H1 (cell line): ENCODE results near the gene WWC1. TPM values are rescaled to one million over a fixed set of nuclear protein-coding genes. Genes with fewer than 3 reads are reported as not detected.
A peak's percentile ranks its signal among the peaks of the same experiment; 100 is the strongest.

Source experiments
- CTCF ChIA-PET: fragments of 300-600 bp; sonication (Branson Sonifier 250); formaldehyde crosslinking; loops from one replicate; lab custom pipeline; 2021; ENCODE audit not compliant: partially characterized antibody; lab: Charles Lee
- POLR2A ChIA-PET: fragments of 300-600 bp; sonication (Branson Sonifier 250); formaldehyde crosslinking; loops from one replicate; lab custom pipeline; 2021; ENCODE audit warnings: inconsistent platforms; ENCODE audit not compliant: partially characterized antibody; lab: Charles Lee
- DNase-seq, 2 experiments: peaks; one replicate each; pipeline versions ENCODE4 v3.0.0 to v3.0.0-alpha.2; 2010 to 2022; ENCODE audit warnings: low spot score in 2 of 2, low read depth in 1 of 2, mixed read lengths in 1 of 2
- FAIRE-seq: peaks from 2 replicates; lab custom pipeline; 2011; peaks lifted over from hg19 to GRCh38; lab: Jason Lieb, UNC
- H2AFZ ChIP-seq: 2 replicates; pipeline ENCODE4 v1.8.1; 2012; ENCODE audit warnings: low read length, inconsistent platforms
- H2AK5ac ChIP-seq: 2 replicates; pipeline ENCODE4 v1.6.1; 2013; ENCODE audit warnings: low read depth, low read length
- H2BK120ac ChIP-seq: replicated peaks from 2 replicates; pipeline ENCODE3; 2013; ENCODE audit warnings: low read depth, low read length, inconsistent platforms
- H2BK12ac ChIP-seq: 2 replicates; pipeline ENCODE4 v1.6.1; 2013; ENCODE audit warnings: low read depth, low read length
- H2BK15ac ChIP-seq: 2 replicates; pipeline ENCODE4 v1.6.1; 2013; ENCODE audit warnings: low read length
- H2BK20ac ChIP-seq: 2 replicates; pipeline ENCODE4 v1.6.1; 2013; ENCODE audit warnings: low read length
- H2BK5ac ChIP-seq: 2 replicates; pipeline ENCODE4 v1.6.1; 2013; ENCODE audit warnings: low read depth, low read length
- H3K14ac ChIP-seq: 2 replicates; pipeline ENCODE4 v1.6.1; 2013; ENCODE audit warnings: inconsistent platforms; ENCODE audit not compliant: insufficient read length
- H3K18ac ChIP-seq: 2 replicates; pipeline ENCODE4 v1.6.1; 2013; ENCODE audit warnings: low read length; ENCODE audit errors: extremely low read depth
- H3K23ac ChIP-seq: 2 replicates; pipeline ENCODE4 v1.6.1; 2013; ENCODE audit warnings: inconsistent platforms; ENCODE audit not compliant: insufficient read length
- H3K23me2 ChIP-seq: 2 replicates; pipeline ENCODE4 v1.6.1; 2013; ENCODE audit warnings: low read depth, low read length
- H3K27ac ChIP-seq: 2 replicates; pipeline ENCODE4 v1.6.1; 2011; ENCODE audit warnings: low read depth, low read length, inconsistent platforms
- H3K27me3 ChIP-seq, 4 experiments: replicated peaks in 1 of 4; 1 replicate in 1 of 4; 2 replicates in 3 of 4; pipeline versions ENCODE4 v1.6.1 to v1.8.1; 2011 to 2013; ENCODE audit warnings: low read length in 3 of 4, mild to moderate bottlenecking in 3 of 4, inconsistent platforms in 2 of 4, mixed read lengths in 2 of 4, moderate library complexity in 1 of 4; ENCODE audit not compliant: control insufficient read depth in 3 of 4, insufficient read depth in 3 of 4; ENCODE audit errors: extremely low read depth in 1 of 4
- H3K36me3 ChIP-seq, 4 experiments: 2 replicates each; pipeline versions ENCODE4 v1.6.1 to v1.8.1; 2011 to 2013; ENCODE audit warnings: mild to moderate bottlenecking in 4 of 4, low read length in 3 of 4, moderate library complexity in 2 of 4, control low read depth in 1 of 4, inconsistent platforms in 1 of 4; ENCODE audit not compliant: insufficient read depth in 4 of 4, control insufficient read depth in 2 of 4
- H3K4ac ChIP-seq: replicated peaks from 2 replicates; pipeline ENCODE3; 2013; ENCODE audit warnings: low read length, low read depth, mixed read lengths, inconsistent platforms; ENCODE audit not compliant: insufficient read length
- H3K4me1 ChIP-seq, 4 experiments: replicated peaks in 1 of 4; 1 replicate in 1 of 4; 2 replicates in 3 of 4; pipeline versions ENCODE4 v1.6.1 to v1.8.1; 2011 to 2013; ENCODE audit warnings: low read length in 3 of 4, inconsistent platforms in 2 of 4, mixed read lengths in 1 of 4; ENCODE audit not compliant: insufficient read depth in 4 of 4, control insufficient read depth in 3 of 4
- H3K4me2 ChIP-seq, 2 experiments: 2 replicates each; pipeline versions ENCODE4 v1.6.1 to v1.8.1; 2011 to 2013; ENCODE audit warnings: low read depth in 2 of 2, low read length in 2 of 2, control low read depth in 1 of 2, inconsistent platforms in 1 of 2, mild to moderate bottlenecking in 1 of 2; ENCODE audit not compliant: insufficient read depth in 1 of 2
- H3K4me3 ChIP-seq, 4 experiments: fragments of 200-600, 300-600 bp in 1 of 4; sonication (generic), shearing (Covaris generic), sonication (Bioruptor Twin) in 1 of 4; 2 replicates each; pipeline versions ENCODE4 v1.5.1 to v1.8.1; 2011 to 2016; ENCODE audit warnings: low read length in 4 of 4, low read depth in 3 of 4, control low read depth in 2 of 4, inconsistent platforms in 2 of 4, mild to moderate bottlenecking in 2 of 4, mixed read lengths in 1 of 4, moderate library complexity in 1 of 4; ENCODE audit not compliant: insufficient read depth in 2 of 4; ENCODE audit errors: extremely low read depth in 1 of 4
- H3K56ac ChIP-seq: replicated peaks from 2 replicates; pipeline ENCODE3; 2013; ENCODE audit warnings: low read depth, mild to moderate bottlenecking, mixed read lengths, low read length, inconsistent platforms; ENCODE audit not compliant: insufficient read length
- H3K79me1 ChIP-seq: 2 replicates; pipeline ENCODE4 v1.6.1; 2013; ENCODE audit warnings: low read depth, low read length, control low read depth
- H3K79me2 ChIP-seq, 2 experiments: 2 replicates each; pipeline versions ENCODE4 v1.6.1 to v1.8.1; 2012 to 2013; ENCODE audit warnings: low read length in 2 of 2, mild to moderate bottlenecking in 2 of 2, inconsistent platforms in 1 of 2; ENCODE audit not compliant: insufficient read depth in 2 of 2, control insufficient read depth in 1 of 2
- H3K9ac ChIP-seq, 4 experiments: replicated peaks in 1 of 4; 1 replicate in 1 of 4; 2 replicates in 3 of 4; pipeline versions ENCODE4 v1.6.1 to v1.8.1; 2011 to 2013; ENCODE audit warnings: low read depth in 3 of 4, low read length in 3 of 4, control low read depth in 2 of 4, mild to moderate bottlenecking in 2 of 4, moderate library complexity in 2 of 4, inconsistent platforms in 1 of 4; ENCODE audit errors: extremely low read depth in 1 of 4
- H3K9me3 ChIP-seq, 2 experiments: 2 replicates each; pipeline versions ENCODE4 v1.6.1 to v1.8.1; 2012 to 2013; ENCODE audit warnings: mild to moderate bottlenecking in 2 of 2, moderate library complexity in 2 of 2, control low read depth in 1 of 2, inconsistent platforms in 1 of 2, low read depth in 1 of 2, low read length in 1 of 2, mixed read lengths in 1 of 2; ENCODE audit not compliant: insufficient read depth in 2 of 2
- H4K20me1 ChIP-seq, 2 experiments: replicated peaks in 1 of 2; 2 replicates each; pipeline versions ENCODE3 to v1.8.1; 2011 to 2013; ENCODE audit warnings: inconsistent platforms in 2 of 2, low read length in 2 of 2, mild to moderate bottlenecking in 1 of 2; ENCODE audit not compliant: insufficient read depth in 2 of 2, control insufficient read depth in 1 of 2
- H4K5ac ChIP-seq: 2 replicates; pipeline ENCODE4 v1.6.1; 2013; ENCODE audit warnings: low read length, low read depth, mixed read lengths, inconsistent platforms; ENCODE audit not compliant: insufficient read length
- H4K8ac ChIP-seq: 2 replicates; pipeline ENCODE4 v1.8.0; 2013; ENCODE audit warnings: mild to moderate bottlenecking, moderate library complexity, low read length, inconsistent platforms; ENCODE audit not compliant: insufficient read depth; ENCODE audit errors: extremely low read depth
- H4K91ac ChIP-seq: replicated peaks from 2 replicates; pipeline ENCODE3; 2013; ENCODE audit warnings: low read length, mixed read lengths, inconsistent platforms; ENCODE audit not compliant: insufficient read length
- BRCA1 ChIP-seq: IDR thresholded peaks from 2 replicates; pipeline ENCODE4 v1.6.1; 2012; ENCODE audit warnings: low read depth, low read length, improper control_type of control experiment
- CEBPB ChIP-seq: IDR thresholded peaks from 2 replicates; pipeline ENCODE4 v1.6.1; 2012; ENCODE audit warnings: low read depth, low read length
- CHD1 ChIP-seq: IDR thresholded peaks from 2 replicates; pipeline ENCODE4 v1.6.1; 2012; ENCODE audit warnings: low read depth, low read length, improper control_type of control experiment
- CHD2 ChIP-seq: IDR thresholded peaks from 2 replicates; pipeline ENCODE4 v1.6.1; 2012; ENCODE audit warnings: low read length, improper control_type of control experiment
- JUN ChIP-seq: IDR thresholded peaks from 2 replicates; pipeline ENCODE4 v1.6.1; 2011; ENCODE audit warnings: low read depth, mild to moderate bottlenecking, improper control_type of control experiment, low read length
- NANOG ChIP-seq: IDR thresholded peaks from 2 replicates; pipeline ENCODE4 v1.6.1; 2011; ENCODE audit warnings: low read length, low read depth, mild to moderate bottlenecking, inconsistent platforms; ENCODE audit not compliant: insufficient read depth, poor library complexity, severe bottlenecking
- RXRA ChIP-seq: IDR thresholded peaks from 2 replicates; pipeline ENCODE4 v1.6.1; 2011; ENCODE audit warnings: low read depth, mild to moderate bottlenecking, low read length, moderate library complexity; ENCODE audit not compliant: insufficient read depth
- SRF ChIP-seq: IDR thresholded peaks from 2 replicates; pipeline ENCODE4 v1.6.1; 2011; ENCODE audit warnings: mild to moderate bottlenecking, low read depth, low read length, moderate library complexity
- WGBS, 2 experiments: shearing (Covaris generic) in 1 of 2; methylation state at CpG; one replicate each; pipeline versions ENCODE4 v1.1.6 to v1.1.7; 2013 to 2015; ENCODE audit warnings: low lambda C conversion rate in 2 of 2, mixed read lengths in 2 of 2, inconsistent platforms in 1 of 2, low coverage in 1 of 2, missing lambda C conversion rate in 1 of 2; ENCODE audit not compliant: insufficient replicate concordance in 2 of 2, insufficient coverage in 1 of 2, insufficient read length in 1 of 2; ENCODE audit errors: extremely low coverage in 1 of 2, missing lambda C conversion rate in 1 of 2; 5-methylcytosine and 5-hydroxymethylcytosine counted together
- polyA plus RNA-seq, 7 experiments: library from polyadenylated mRNA; depleted of rRNA in 3 of 7; stranded (reverse) in 5 of 7; unstranded in 2 of 7; fragments of >200 nt in 5 of 7; fragments of 200-250 nt in 2 of 7; gene quantifications; 1 replicate in 5 of 7; 2 replicates in 1 of 7; 4 replicates in 1 of 7; pipeline versions ENCODE4 v1.2.1 to v1.2.3, GENCODE V29; 2011 to 2013; ENCODE audit warnings: missing spikeins in 2 of 7, mixed read lengths in 2 of 7
- total RNA-seq: library from RNA; stranded (reverse); fragmentation: NEBNext Ultra II Directional; extraction: Animal tissue kit (Norgen Biotek cat#: 25700); gene quantifications from 2 replicates; pipeline ENCODE4 v1.2.1, GENCODE V29; 2021
- TF ChIP-seq, protein P1 (sequence below): IDR thresholded peaks from 2 replicates; pipeline ENCODE4 v1.6.1; 2011; ENCODE audit warnings: low read length, improper control_type of control experiment

Gene WWC1
- total and polyA plus RNA-seq, 2 of the 8 experiments (the other 6 are each of a cell fraction or from before 2014, with no cell fraction given): 16.4 to 41.1 TPM

GRCh38 chr5:168364151-168364661 is 72.8 kb downstream of the WWC1 start:
- H3K18ac ChIP-seq: no peak overlapping the region
- H3K9ac ChIP-seq: no peak overlapping the region
- H2BK120ac ChIP-seq: no peak overlapping the region
- TF ChIP-seq, protein P1, sequence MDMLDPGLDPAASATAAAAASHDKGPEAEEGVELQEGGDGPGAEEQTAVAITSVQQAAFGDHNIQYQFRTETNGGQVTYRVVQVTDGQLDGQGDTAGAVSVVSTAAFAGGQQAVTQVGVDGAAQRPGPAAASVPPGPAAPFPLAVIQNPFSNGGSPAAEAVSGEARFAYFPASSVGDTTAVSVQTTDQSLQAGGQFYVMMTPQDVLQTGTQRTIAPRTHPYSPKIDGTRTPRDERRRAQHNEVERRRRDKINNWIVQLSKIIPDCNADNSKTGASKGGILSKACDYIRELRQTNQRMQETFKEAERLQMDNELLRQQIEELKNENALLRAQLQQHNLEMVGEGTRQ: no peak
- TF ChIP-seq CHD1 (no peak), CHD2 (no peak), NANOG (no peak), SRF (no peak), JUN (no peak), BRCA1 (no peak), CEBPB (no peak), RXRA (no peak)
- TF ChIP-seq, all 59 proteins: peak for 0
- DNase-seq (no peak), FAIRE-seq (no peak)
- Histone ChIP-seq H3K56ac (no peak overlapping the region), H2BK12ac (no peak overlapping the region), H3K79me1 (peaks cover 10% of the 10 kb centered on the region), H2AFZ (no peak overlapping the region), H2BK20ac (no peak overlapping the region), H2BK15ac (no peak overlapping the region), H3K4ac (no peak overlapping the region), H3K4me1 (peaks cover 7 to 19% (median 15%) of the 10 kb centered on the region in 4 experiments), H3K23ac (no peak overlapping the region), H3K27ac (no peak overlapping the region), H3K23me2 (no peaks in the 10 kb centered on the region), H4K20me1 (peaks cover 5% of the 10 kb centered on the region in 2 experiments), H3K14ac (no peak overlapping the region), H2BK5ac (0 out of 2 replicates have a peak overlapping the region, but pooled peaks have one; percentile 3), H4K8ac (no peak overlapping the region), H4K91ac (no peak overlapping the region), H3K36me3 (no peaks in the 10 kb centered on the region), H3K79me2 (peaks cover 0 to 41% of the 10 kb centered on the region in 2 experiments; a peak in 2 of 4 replicates), H3K27me3 (no peaks in the 10 kb centered on the region), H3K9me3 (no peaks in the 10 kb centered on the region), H4K5ac (no peak overlapping the region), H3K4me3 (no peak overlapping the region), H3K4me2 (no peak overlapping the region), H2AK5ac (no peak overlapping the region)
- POLR2A ChIA-PET: interaction anchor here (1.0 to 1.1 kb wide), 2 partner anchors 18 to 72 kb away, joined by 3 read pairs; no protein-coding TSS in a partner anchor
- CTCF ChIA-PET: interaction anchor here (0.6 to 2.9 kb wide), 19 partner anchors 8 to 95 kb away, joined by 3 to 15 read pairs (median 4); no protein-coding TSS in a partner anchor
- WGBS, 2 experiments: 89% methylated on average over 11 of the region's 11 CpGs; no CpG with 5 or more reads in 1 of the 2 experiments
